Measurements from ENCODE around the gene KIF27.

KIF27 gene

DNA sequence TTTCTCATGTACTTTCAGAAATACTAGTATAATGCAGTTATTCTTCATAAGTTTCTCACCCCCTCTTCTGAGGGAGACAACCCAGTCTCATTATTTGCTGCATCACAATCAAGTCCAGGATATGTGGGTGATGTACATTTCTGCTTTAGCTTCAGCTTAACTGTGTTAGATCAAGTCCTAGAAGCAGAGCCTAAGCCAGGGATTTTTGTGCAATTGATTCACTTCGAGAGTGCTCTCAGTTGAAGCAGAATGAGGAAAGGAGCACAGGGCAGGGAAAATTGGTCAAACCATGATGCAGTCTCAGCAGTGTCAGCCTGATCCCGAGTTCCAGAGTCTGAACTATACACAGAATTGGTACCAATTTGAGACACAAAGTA lies 43.7 kb upstream of the KIF27 start:
- Histone ChIP-seq H3K9ac (ENCODE audit: low read length) (no peak overlapping the region), H2AFZ (ENCODE audit: low read length) (no peak overlapping the region)

DNA sequence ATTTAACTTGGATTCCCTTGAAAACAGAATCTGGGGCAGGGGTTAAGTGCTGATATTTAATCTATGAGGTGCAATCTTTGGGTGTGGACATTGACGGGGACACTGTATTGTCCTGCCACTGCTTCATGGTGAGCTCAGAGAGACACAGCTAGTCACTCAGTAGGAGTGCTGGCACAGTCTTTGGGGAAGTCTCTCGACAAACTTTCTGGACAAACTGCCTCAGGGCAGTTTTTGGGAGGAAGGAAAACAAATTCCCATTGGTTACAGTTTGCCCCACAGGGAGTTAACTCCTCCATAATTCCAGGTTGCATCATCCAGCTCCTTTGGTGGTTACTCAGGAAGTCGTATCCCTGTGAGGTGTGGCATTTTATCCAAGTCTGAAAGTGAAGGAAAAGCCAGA lies 40.9 kb upstream of the KIF27 start:
- Histone ChIP-seq H3K4me3 (ENCODE audit: low read depth, low read length, poor library complexity, severe bottlenecking) (no peak overlapping the region), H3K27ac (ENCODE audit: low read depth, low read length, poor library complexity, severe bottlenecking) (no peak overlapping the region), H3K4me2 (ENCODE audit: low read length) (no peak overlapping the region), H3K36me3 (ENCODE audit: insufficient read depth, low read length) (peaks cover 11% of the 10 kb centered on the region), H3K79me2 (ENCODE audit: insufficient read depth, low read length) (no peaks in the 10 kb centered on the region), H2AFZ (ENCODE audit: low read length) (no peak overlapping the region), H3F3A (ENCODE audit: insufficient read depth, low read length) (peaks cover 19% of the 10 kb centered on the region), H3K9ac (ENCODE audit: low read length) (no peak overlapping the region), H3K4me1 (ENCODE audit: insufficient read depth, low read length, severe bottlenecking) (peaks cover 14% of the 10 kb centered on the region), H3K9me2 (ENCODE audit: low read depth, low read length) (no peaks in the 10 kb centered on the region), H3K9me3 (ENCODE audit: low read length) (no peaks in the 10 kb centered on the region), H3K27me3 (ENCODE audit: insufficient read depth, low read length) (no peaks in the 10 kb centered on the region), H4K20me1 (ENCODE audit: insufficient read depth, low read length) (peaks cover 3% of the 10 kb centered on the region; the same call in 1 of the 2 replicates)
- no peak for TF ChIP-seq EZH2 (IDR thresholded peaks at IDR 0.05; ENCODE audit: borderline replicate concordance, low read length)
- TF ChIP-seq, protein P1, sequence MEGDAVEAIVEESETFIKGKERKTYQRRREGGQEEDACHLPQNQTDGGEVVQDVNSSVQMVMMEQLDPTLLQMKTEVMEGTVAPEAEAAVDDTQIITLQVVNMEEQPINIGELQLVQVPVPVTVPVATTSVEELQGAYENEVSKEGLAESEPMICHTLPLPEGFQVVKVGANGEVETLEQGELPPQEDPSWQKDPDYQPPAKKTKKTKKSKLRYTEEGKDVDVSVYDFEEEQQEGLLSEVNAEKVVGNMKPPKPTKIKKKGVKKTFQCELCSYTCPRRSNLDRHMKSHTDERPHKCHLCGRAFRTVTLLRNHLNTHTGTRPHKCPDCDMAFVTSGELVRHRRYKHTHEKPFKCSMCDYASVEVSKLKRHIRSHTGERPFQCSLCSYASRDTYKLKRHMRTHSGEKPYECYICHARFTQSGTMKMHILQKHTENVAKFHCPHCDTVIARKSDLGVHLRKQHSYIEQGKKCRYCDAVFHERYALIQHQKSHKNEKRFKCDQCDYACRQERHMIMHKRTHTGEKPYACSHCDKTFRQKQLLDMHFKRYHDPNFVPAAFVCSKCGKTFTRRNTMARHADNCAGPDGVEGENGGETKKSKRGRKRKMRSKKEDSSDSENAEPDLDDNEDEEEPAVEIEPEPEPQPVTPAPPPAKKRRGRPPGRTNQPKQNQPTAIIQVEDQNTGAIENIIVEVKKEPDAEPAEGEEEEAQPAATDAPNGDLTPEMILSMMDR (IDR thresholded peaks at IDR 0.05; ENCODE audit: low read length) = no peak

More for the DNA sequence above, 43.7 kb upstream of the KIF27 start:
- Histone ChIP-seq H3K9me2 (ENCODE audit: low read depth, low read length) (no peaks in the 10 kb centered on the region), H3K79me2 (ENCODE audit: insufficient read depth, low read length) (no peaks in the 10 kb centered on the region), H3K4me2 (ENCODE audit: low read length) (no peak overlapping the region), H3K9me3 (ENCODE audit: low read length) (no peaks in the 10 kb centered on the region), H3K4me1 (ENCODE audit: insufficient read depth, low read length, severe bottlenecking) (peaks cover 3% of the 10 kb centered on the region), H3K36me3 (ENCODE audit: insufficient read depth, low read length) (peaks cover 39% of the 10 kb centered on the region), H3F3A (ENCODE audit: insufficient read depth, low read length) (peaks cover 27% of the 10 kb centered on the region), H3K27me3 (ENCODE audit: insufficient read depth, low read length) (no peaks in the 10 kb centered on the region), H4K20me1 (ENCODE audit: insufficient read depth, low read length) (peaks cover 3% of the 10 kb centered on the region; the same call in 1 of the 2 replicates), H3K4me3 (ENCODE audit: low read depth, low read length, poor library complexity, severe bottlenecking) (no peak overlapping the region), H3K27ac (ENCODE audit: low read depth, low read length, poor library complexity, severe bottlenecking) (peak overlapping the region; percentile 12)
- TF ChIP-seq, protein P1 (IDR thresholded peaks at IDR 0.05; ENCODE audit: low read length) = no peak
- TF ChIP-seq EZH2 (IDR thresholded peaks at IDR 0.05; ENCODE audit: borderline replicate concordance, low read length) = no peak

DNA sequence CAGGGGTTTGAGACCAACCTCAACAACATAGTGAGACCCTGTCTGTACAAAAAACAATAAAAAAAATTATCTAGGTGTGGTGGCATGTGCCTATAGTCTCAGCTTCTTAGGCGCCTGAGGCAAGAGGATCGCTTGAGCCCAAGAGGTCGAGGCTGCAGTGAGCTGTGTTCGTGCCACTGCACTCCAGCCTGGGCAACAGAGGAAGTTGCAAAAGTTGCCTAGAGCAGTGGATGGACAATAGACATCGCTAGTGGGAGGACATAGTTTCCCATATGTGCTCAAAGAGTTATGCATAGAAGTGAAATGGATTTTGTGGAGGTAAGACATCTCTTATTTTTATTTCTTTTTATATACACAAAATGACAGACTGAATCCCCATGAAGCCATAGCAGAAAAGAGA lies 39.8 kb upstream of the KIF27 start:
- no peaks in the 10 kb centered on the region for H4K20me1 ChIP-seq (ENCODE audit: insufficient read depth, low read length)
- peaks cover 8% of the 10 kb centered on the region; the same call in 1 of the 2 replicates for H3F3A ChIP-seq (ENCODE audit: insufficient read depth, low read length)
- no peak for TF ChIP-seq EZH2 (IDR thresholded peaks at IDR 0.05; ENCODE audit: borderline replicate concordance, low read length)
- TF ChIP-seq, protein P1 (IDR thresholded peaks at IDR 0.05; ENCODE audit: low read length) = no peak
- no peaks in the 10 kb centered on the region for H3K27me3 ChIP-seq (ENCODE audit: insufficient read depth, low read length)
- no peaks in the 10 kb centered on the region for H3K36me3 ChIP-seq (ENCODE audit: insufficient read depth, low read length)
- no peak overlapping the region for H3K4me2 ChIP-seq (ENCODE audit: low read length)
- no peak overlapping the region for H3K9ac ChIP-seq (ENCODE audit: low read length)
- no peaks in the 10 kb centered on the region for H3K9me2 ChIP-seq (ENCODE audit: low read depth, low read length)
- H3K9me3 ChIP-seq (ENCODE audit: low read length) = no peaks in the 10 kb centered on the region
- no peak overlapping the region for H3K4me3 ChIP-seq (ENCODE audit: low read depth, low read length, poor library complexity, severe bottlenecking)
- H2AFZ ChIP-seq (ENCODE audit: low read length) = no peak overlapping the region
- H3K79me2 ChIP-seq (ENCODE audit: insufficient read depth, low read length) = no peaks in the 10 kb centered on the region
- H3K4me1 ChIP-seq (ENCODE audit: insufficient read depth, low read length, severe bottlenecking) = peaks cover 23% of the 10 kb centered on the region
- H3K27ac ChIP-seq (ENCODE audit: low read depth, low read length, poor library complexity, severe bottlenecking) = no peak overlapping the region

Data from OCI-LY1 (cell line).